Measurements from ENCODE around the gene TMEM131.

- TF ChIP-seq CTCF (IDR thresholded peaks at IDR 0.05; ENCODE audit: control extremely low read depth in 1 of 3, insufficient read depth in 1 of 3, low read depth in 1 of 3, low read length in 3 of 3): no peak
- TF ChIP-seq BCL11A (IDR thresholded peaks at IDR 0.05; ENCODE audit: low read depth in 2 of 2, low read length in 2 of 2): no peak
- TF ChIP-seq SRF (IDR thresholded peaks at IDR 0.05; ENCODE audit: low read depth, low read length): no peak
- TF ChIP-seq ZNF274 (IDR thresholded peaks at IDR 0.05; ENCODE audit: borderline replicate concordance, extremely low read depth, low read length): no peak
- TF ChIP-seq EZH2 (IDR thresholded peaks at IDR 0.05; ENCODE audit: low read depth, low read length, severe bottlenecking): no peak
- TF ChIP-seq CHD7 (IDR thresholded peaks at IDR 0.05; ENCODE audit: insufficient replicate concordance, low read length): no peak
- TF ChIP-seq BRCA1 (IDR thresholded peaks at IDR 0.05; ENCODE audit: low read depth, low read length): no peak
- TF ChIP-seq TEAD4 (IDR thresholded peaks at IDR 0.05; ENCODE audit: low read depth, low read length): no peak
- TF ChIP-seq YY1 (IDR thresholded peaks at IDR 0.05; ENCODE audit: low read depth, low read length): no peak
- no peak for TF ChIP-seq MAX (IDR thresholded peaks at IDR 0.05)
- TF ChIP-seq SP1 (IDR thresholded peaks at IDR 0.05; ENCODE audit: low read depth, low read length): no peak
- TF ChIP-seq NRF1 (IDR thresholded peaks at IDR 0.05; ENCODE audit: low read depth, low read length): no peak
- TF ChIP-seq ASH2L (IDR thresholded peaks at IDR 0.05; ENCODE audit: low read length): no peak
- TF ChIP-seq EGR1 (IDR thresholded peaks at IDR 0.05; ENCODE audit: borderline replicate concordance, low read depth, low read length): no peak
Measured at GRCh38 chr2:97730245-97730644, 265.5 kb downstream of the TMEM131 start.

Measured in H1 (cell line).